WI38 (cell line): ENCODE data around the gene SUN3.
A peak's percentile ranks its signal among the peaks of the same experiment; 100 is the strongest.
"Not testable (repeated sequence)": the region's sequence is repeated elsewhere in the genome, so short reads cannot be mapped to it uniquely, and the experiment has no call there.

ENCODE experiments used
- H3K4me3 ChIP-seq: 2 replicates; pipeline ENCODE4 v1.5.1; 2011; ENCODE audit warnings: low read depth, mild to moderate bottlenecking, control low read depth, low read length
- CTCF ChIP-seq: IDR thresholded peaks from 2 replicates; pipeline ENCODE4 v1.5.1; 2012; ENCODE audit warnings: low read depth, mild to moderate bottlenecking, control low read depth, low read length

SUN3 gene

DNA sequence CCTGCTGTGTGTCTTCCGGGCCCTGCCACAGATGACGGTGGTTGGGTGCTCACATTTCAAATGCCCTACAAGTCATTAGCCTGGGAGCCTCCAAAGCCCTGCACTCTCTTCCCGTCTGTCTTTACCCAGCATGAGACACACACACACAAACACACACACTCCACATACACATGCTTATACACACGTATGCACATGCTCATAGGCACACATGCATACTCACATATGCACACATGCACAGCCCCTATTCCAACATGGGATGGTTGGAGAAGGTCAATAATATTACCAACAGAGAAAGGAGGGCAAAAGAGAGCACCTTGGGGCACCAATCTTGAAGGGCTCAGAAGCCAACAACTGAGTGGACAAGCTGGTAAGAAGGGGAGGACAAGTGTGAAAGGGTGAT, 19.0 kb downstream of the SUN3 start:
- no peak overlapping the region for H3K4me3 ChIP-seq
- TF ChIP-seq CTCF = no peak

DNA sequence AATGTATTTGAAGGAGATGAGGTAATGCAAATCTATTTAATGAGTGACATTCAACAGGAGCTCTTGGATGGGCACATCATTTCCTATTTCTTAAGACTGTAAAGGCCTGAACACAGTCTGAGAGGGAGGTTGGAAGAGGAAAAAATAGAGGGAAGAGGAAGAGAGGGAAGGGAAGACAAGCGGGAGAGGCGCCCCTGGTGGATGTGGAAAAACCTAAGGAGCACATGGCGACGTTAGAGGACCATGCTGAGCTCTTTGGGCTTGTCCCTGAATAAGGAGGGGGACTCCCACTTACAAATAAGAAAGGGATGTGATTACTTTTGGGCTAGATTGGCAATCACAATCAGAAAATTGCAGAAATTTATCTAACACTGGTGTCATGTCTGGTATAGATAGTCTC, 19.6 kb downstream of the SUN3 start:
- TF ChIP-seq CTCF = no peak
- no peak overlapping the region for H3K4me3 ChIP-seq

GRCh38 chr7:48006866-48007265, 22.0 kb downstream of the SUN3 start:
- TF ChIP-seq CTCF = no peak
- no peak overlapping the region for H3K4me3 ChIP-seq

DNA sequence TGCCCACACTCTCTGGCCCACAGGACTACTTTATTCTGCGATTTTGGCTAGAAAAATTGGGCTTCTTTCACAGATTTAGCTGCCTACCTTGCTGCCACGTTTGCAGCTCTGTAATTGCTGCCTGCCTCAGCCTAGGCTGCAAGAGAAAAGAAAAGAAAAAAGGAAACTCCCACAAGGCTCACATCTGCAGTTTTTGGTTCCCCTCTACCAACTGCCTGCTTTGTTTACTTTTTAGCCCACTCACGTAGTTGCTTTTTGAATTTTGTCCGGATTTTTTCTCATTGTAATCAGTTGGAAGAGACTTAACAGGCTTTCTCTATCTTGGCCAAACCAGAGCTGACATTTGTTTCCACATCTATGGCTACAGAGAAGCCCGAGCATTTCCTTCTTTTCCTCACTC, 24.3 kb downstream of the SUN3 start:
- H3K4me3 ChIP-seq = no peak overlapping the region
- TF ChIP-seq CTCF = no peak

GRCh38 chr7:48004032-48004431, 24.9 kb downstream of the SUN3 start:
- no peak for TF ChIP-seq CTCF
- H3K4me3 ChIP-seq = no peak overlapping the region

DNA sequence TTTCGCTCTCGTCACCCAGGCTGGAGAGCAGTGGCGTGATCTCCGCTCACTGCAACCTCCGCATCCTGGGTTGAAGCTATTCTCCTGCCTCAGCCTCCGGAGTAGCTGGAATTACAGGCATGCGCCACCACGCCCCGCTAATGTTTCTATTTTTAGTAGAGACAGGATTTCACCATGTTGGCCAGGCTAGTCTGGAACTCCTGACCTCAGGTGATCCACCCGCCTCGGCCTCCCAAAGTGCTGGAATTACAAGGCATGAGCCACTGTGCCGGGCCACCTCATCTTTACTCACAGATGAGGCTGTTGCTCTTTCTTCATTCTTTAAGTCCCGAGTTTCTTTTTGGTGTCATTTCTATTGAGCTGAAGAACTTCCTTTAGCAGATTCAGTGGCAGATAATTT, 28.7 kb downstream of the SUN3 start:
- H3K4me3 ChIP-seq = not testable (repeated sequence)

DNA sequence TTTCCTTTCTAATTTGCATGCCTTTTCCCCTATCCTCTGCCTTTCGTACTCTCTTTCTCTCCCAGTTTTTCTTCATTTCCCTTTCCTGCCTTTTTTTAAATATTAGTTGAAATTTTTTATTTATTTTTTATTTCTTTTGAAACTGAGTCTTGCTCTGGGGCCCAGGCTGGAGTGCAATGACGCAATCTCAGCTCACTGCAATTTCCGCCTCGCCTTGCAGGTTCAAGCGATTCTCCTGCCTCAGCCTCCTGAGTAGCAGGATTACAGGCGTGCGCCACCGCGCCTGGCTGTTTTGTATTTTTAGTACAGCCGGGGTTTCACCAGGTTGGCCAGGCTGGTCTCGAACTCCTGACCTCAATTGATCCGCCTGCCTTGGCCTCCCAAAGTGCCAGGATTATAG, 29.5 kb downstream of the SUN3 start:
- H3K4me3 ChIP-seq = no peak overlapping the region
- TF ChIP-seq CTCF = no peak

DNA sequence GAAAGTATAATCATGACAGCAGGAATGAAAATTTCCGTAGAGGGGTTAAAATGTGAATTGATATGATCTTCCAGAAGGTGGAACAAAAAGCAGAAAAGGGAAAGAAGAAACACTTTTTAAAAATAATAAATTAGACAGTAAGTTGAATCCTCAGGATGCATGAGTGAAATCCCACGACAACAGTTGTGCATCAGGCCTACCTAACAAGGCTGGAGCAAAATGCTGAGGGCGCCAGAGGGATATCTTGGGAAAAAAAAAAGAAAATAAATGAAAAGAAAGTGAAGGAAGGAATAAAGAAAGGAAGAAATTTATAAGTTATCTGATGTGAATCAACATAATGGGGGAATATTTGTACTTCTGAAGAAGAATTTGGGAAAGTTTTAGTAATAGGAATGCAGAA, 36.5 kb downstream of the SUN3 start:
- H3K4me3 ChIP-seq = peak overlapping the region; percentile 52; the same call in 1 of the 2 replicates
- no peak for TF ChIP-seq CTCF
